HepG2 (cell line): ENCODE data around the gene PCGF2. TPM values are rescaled to one million over a fixed set of nuclear protein-coding genes. Genes with fewer than 3 reads are reported as not detected.

ENCODE experiments used
- CAMTA2 ChIP-seq: sonication (generic); formaldehyde crosslinking; IDR thresholded peaks from 2 replicates; pipeline ENCODE4 v1.4.0; 2020; ENCODE audit warnings: mild to moderate bottlenecking, missing genetic modification reagents, borderline replicate concordance
- JARID2 ChIP-seq: sonication (generic); formaldehyde crosslinking; IDR thresholded peaks from 2 replicates; pipeline ENCODE4 v1.8.1; 2023; ENCODE audit warnings: missing genetic modification reagents, inconsistent platforms; ENCODE audit not compliant: insufficient replicate concordance
- MAFG ChIP-seq: sonication (generic); formaldehyde crosslinking; IDR thresholded peaks from 2 replicates; pipeline ENCODE4 v1.5.1; 2020; ENCODE audit warnings: mild to moderate bottlenecking, missing genetic modification reagents
- NFATC3 ChIP-seq: sonication (generic); formaldehyde crosslinking; IDR thresholded peaks from 2 replicates; pipeline ENCODE4 v1.5.1; 2020; ENCODE audit warnings: mild to moderate bottlenecking, missing genetic modification reagents
- NFKBIZ ChIP-seq: IDR thresholded peaks from 2 replicates; pipeline ENCODE4 v1.6.1; 2018; ENCODE audit warnings: missing genetic modification reagents, missing compliant biosample characterization
- POLR2G ChIP-seq: fragments of 200-400 bp; formaldehyde crosslinking; IDR thresholded peaks from 2 replicates; pipeline ENCODE4 v1.6.1; 2018; ENCODE audit warnings: mild to moderate bottlenecking, low read depth, low read length, moderate library complexity
- PRDM10 ChIP-seq: sonication (generic); formaldehyde crosslinking; IDR thresholded peaks from 2 replicates; pipeline ENCODE4 v1.4.0; 2020; ENCODE audit warnings: low read depth, missing genetic modification reagents
- SNAPC2 ChIP-seq: sonication (generic); formaldehyde crosslinking; IDR thresholded peaks from 2 replicates; pipeline ENCODE4 v1.8.1; 2022; ENCODE audit warnings: mild to moderate bottlenecking, missing genetic modification reagents
- ZBTB26 ChIP-seq: IDR thresholded peaks from 2 replicates; pipeline ENCODE4 v1.6.1; 2016; ENCODE audit warnings: missing compliant biosample characterization, missing genetic modification reagents, borderline replicate concordance
- ZNF282 ChIP-seq: fragments of 450-650 bp; IDR thresholded peaks from 2 replicates; pipeline ENCODE4 v1.6.1; 2018; ENCODE audit not compliant: partially characterized antibody
- ZNF609 ChIP-seq: sonication (generic); formaldehyde crosslinking; IDR thresholded peaks from 2 replicates; pipeline ENCODE4 v1.4.0; 2020; ENCODE audit warnings: mild to moderate bottlenecking, missing genetic modification reagents, borderline replicate concordance
- ZNF709 ChIP-seq: sonication (generic); formaldehyde crosslinking; IDR thresholded peaks from 2 replicates; pipeline ENCODE4 v1.5.0; 2020; ENCODE audit warnings: mild to moderate bottlenecking, missing genetic modification reagents
- polyA plus RNA-seq, 8 experiments: library from polyadenylated mRNA; depleted of rRNA in 3 of 8; stranded (reverse) in 7 of 8; unstranded in 1 of 8; fragments of >200 nt; fragmentation: Illumina TruSeq in 4 of 8; extraction: Trizol in 4 of 8; gene quantifications; 2 replicates each; pipeline versions ENCODE4 v1.2.1 to v1.2.3, GENCODE V29; 2011 to 2016; ENCODE audit warnings: low read depth in 4 of 8, missing spikeins in 1 of 8, mixed read lengths in 1 of 8; ENCODE audit not compliant: insufficient read depth in 1 of 8
- total RNA-seq, 5 experiments: library from RNA; depleted of rRNA; stranded (reverse); fragments of >200 nt; fragmentation: Illumina TruSeq; extraction: Trizol; gene quantifications; 2 replicates each; pipeline ENCODE4 v1.2.3, GENCODE V29; 2016; ENCODE audit warnings: low read depth in 1 of 5
- TF ChIP-seq, protein P1 (sequence below): sonication (generic); formaldehyde crosslinking; IDR thresholded peaks from 2 replicates; pipeline ENCODE4 v1.4.0; 2020; ENCODE audit warnings: missing genetic modification reagents
- TF ChIP-seq, protein P2 (sequence below): sonication (generic); formaldehyde crosslinking; IDR thresholded peaks from 2 replicates; pipeline ENCODE4 v1.4.0; 2020; ENCODE audit warnings: missing genetic modification reagents

PCGF2 gene
- total and polyA plus RNA-seq, 2 of the 13 experiments (the other 11 are each of a cell fraction or from before 2014, with no cell fraction given): 11.6 to 29.4 TPM

- TF ChIP-seq PRDM10 (peak; percentile 71), ZNF609 (CRISPR knock-in tag) (peak; percentile 77), NFATC3 (CRISPR knock-in tag) (no peak), POLR2G (peak; percentile 81), NFKBIZ (CRISPR knock-in tag) (0 out of 2 replicates have a peak, but pooled peaks have one; percentile 70), CAMTA2 (CRISPR knock-in tag) (peak; percentile 38; the same call in 1 of the 2 replicates), ZNF282 (no peak), MAFG (CRISPR knock-in tag) (peak; percentile 41; the same call in 1 of the 2 replicates), ZNF709 (CRISPR knock-in tag) (peak; percentile 81), JARID2 (CRISPR knock-in tag) (peak; percentile 63), ZBTB26 (CRISPR knock-in tag) (0 out of 2 replicates have a peak, but pooled peaks have one; percentile 47), SNAPC2 (CRISPR knock-in tag) (peak; percentile 83; the same call in 1 of the 2 replicates)
- TF ChIP-seq, protein P1, sequence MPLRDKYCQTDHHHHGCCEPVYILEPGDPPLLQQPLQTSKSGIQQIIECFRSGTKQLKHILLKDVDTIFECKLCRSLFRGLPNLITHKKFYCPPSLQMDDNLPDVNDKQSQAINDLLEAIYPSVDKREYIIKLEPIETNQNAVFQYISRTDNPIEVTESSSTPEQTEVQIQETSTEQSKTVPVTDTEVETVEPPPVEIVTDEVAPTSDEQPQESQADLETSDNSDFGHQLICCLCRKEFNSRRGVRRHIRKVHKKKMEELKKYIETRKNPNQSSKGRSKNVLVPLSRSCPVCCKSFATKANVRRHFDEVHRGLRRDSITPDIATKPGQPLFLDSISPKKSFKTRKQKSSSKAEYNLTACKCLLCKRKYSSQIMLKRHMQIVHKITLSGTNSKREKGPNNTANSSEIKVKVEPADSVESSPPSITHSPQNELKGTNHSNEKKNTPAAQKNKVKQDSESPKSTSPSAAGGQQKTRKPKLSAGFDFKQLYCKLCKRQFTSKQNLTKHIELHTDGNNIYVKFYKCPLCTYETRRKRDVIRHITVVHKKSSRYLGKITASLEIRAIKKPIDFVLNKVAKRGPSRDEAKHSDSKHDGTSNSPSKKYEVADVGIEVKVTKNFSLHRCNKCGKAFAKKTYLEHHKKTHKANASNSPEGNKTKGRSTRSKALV: no peak
- TF ChIP-seq, protein P2, sequence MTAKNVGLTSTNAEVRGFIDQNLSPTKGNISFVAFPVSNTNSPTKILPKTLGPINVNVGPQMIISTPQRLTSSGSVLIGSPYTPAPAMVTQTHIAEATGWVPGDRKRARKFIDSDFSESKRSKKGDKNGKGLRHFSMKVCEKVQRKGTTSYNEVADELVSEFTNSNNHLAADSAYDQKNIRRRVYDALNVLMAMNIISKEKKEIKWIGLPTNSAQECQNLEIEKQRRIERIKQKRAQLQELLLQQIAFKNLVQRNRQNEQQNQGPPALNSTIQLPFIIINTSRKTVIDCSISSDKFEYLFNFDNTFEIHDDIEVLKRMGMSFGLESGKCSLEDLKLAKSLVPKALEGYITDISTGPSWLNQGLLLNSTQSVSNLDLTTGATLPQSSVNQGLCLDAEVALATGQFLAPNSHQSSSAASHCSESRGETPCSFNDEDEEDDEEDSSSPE (CRISPR knock-in tag): peak; percentile 59; the same call in 1 of the 2 replicates
Observed at GRCh38 chr17:38730526-38731379, 17.4 kb downstream of the PCGF2 start (continued).
